GM13977 (cell line): ENCODE data around the gene DPH7.
"Not testable (repeated sequence)": the region's sequence is repeated elsewhere in the genome, so short reads cannot be mapped to it uniquely, and the experiment has no call there.

Experiments
- DNase-seq: peaks from one replicate; pipeline ENCODE4 v3.0.0; 2012; ENCODE audit warnings: low spot score
- CTCF ChIP-seq: IDR thresholded peaks from 2 replicates; pipeline ENCODE4 v1.5.1; 2012; ENCODE audit warnings: mild to moderate bottlenecking, control low read depth; ENCODE audit not compliant: insufficient read depth; ENCODE audit errors: extremely low read depth, missing control alignments
- in situ Hi-C: fragments of 300-500 bp; cut with MboI; formaldehyde crosslinking; loops from one replicate; pipeline ENCODE4 v1.12.0; 2022; ENCODE audit warnings: low sequenced_read_pairs, low pct_unique_long_range_greater_than_20kb, mixed read lengths, inconsistent platforms; ENCODE audit not compliant: unreplicated experiment

DPH7 gene

GRCh38 chr9:137570566-137570965 is 8.2 kb downstream of the DPH7 start:
- in situ Hi-C loops = no loop called here
- no peak for TF ChIP-seq CTCF
- no peak for DNase-seq

GRCh38 chr9:137569609-137570203 is 9.0 kb downstream of the DPH7 start:
- in situ Hi-C loops = no loop called here
- TF ChIP-seq CTCF = no peak
- no peak for DNase-seq

- in situ Hi-C loops = not testable (repeated sequence)
Observed at GRCh38 chr9:137568445-137568844, 10.3 kb downstream of the DPH7 start.

GRCh38 chr9:137564817-137565411 is 13.8 kb downstream of the DPH7 start:
- no peak for TF ChIP-seq CTCF
- no peak for DNase-seq
- in situ Hi-C loops = no loop called here

More at GRCh38 chr9:137568445-137568844, 10.3 kb downstream of the DPH7 start:
- DNase-seq = not testable (repeated sequence)

GRCh38 chr9:137564134-137564533 is 14.6 kb downstream of the DPH7 start:
- DNase-seq = no peak
- TF ChIP-seq CTCF = no peak
- in situ Hi-C loops = no loop called here

GRCh38 chr9:137558127-137558526 is 20.6 kb downstream of the DPH7 start:
- TF ChIP-seq CTCF = no peak
- in situ Hi-C loops = no loop called here
- DNase-seq = no peak

GRCh38 chr9:137556069-137556838 is 22.5 kb downstream of the DPH7 start:
- in situ Hi-C loops = no loop called here
- no peak for TF ChIP-seq CTCF
- no peak for DNase-seq
